ENCODE results near the gene RPL5.

DNA sequence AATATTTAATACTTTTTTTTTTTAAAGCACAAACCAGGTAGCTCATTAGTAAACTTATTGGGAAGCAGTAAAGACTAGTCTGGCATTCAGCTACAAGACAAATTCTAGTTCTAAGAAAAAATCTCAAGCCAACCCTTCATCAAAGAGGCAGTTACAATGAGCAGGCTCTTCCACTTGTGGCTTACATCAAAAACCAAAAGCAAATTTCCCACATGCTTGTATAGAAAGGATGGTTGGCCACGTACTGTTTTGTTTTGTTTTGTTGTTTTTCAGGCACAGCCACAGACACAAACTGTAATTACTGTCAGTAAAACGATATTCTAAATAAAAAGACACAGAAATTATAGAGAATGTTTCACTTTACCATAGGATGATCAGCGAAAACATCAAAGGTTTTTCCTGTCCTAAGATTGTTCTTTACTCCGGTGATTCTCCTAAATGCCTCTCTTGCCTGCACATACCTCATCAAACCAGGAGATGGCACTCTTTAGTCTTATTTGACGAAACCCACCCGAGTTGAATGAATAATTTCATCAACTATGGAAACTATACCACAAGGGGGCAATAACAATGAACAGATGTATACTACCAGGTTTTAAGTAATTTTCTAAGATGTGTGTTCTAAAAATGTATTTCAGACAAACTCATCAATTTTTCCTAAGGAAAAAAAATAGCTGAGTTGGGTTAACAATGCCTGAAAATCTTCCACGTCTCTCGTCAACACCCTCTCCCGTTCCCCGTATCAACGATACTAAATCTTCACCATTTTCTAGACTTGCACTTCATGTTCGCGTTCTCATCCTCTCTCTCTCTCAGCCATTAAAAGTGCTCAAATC, 26.9 kb downstream of the RPL5 start:
- TF ChIP-seq, protein P1, sequence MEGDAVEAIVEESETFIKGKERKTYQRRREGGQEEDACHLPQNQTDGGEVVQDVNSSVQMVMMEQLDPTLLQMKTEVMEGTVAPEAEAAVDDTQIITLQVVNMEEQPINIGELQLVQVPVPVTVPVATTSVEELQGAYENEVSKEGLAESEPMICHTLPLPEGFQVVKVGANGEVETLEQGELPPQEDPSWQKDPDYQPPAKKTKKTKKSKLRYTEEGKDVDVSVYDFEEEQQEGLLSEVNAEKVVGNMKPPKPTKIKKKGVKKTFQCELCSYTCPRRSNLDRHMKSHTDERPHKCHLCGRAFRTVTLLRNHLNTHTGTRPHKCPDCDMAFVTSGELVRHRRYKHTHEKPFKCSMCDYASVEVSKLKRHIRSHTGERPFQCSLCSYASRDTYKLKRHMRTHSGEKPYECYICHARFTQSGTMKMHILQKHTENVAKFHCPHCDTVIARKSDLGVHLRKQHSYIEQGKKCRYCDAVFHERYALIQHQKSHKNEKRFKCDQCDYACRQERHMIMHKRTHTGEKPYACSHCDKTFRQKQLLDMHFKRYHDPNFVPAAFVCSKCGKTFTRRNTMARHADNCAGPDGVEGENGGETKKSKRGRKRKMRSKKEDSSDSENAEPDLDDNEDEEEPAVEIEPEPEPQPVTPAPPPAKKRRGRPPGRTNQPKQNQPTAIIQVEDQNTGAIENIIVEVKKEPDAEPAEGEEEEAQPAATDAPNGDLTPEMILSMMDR (IDR thresholded peaks at IDR 0.05; ENCODE audit: insufficient read depth, low read length, poor library complexity, severe bottlenecking), result peak; percentile 98
- TF ChIP-seq EZH2phosphoT487 (conservative IDR thresholded peaks at IDR 0.05; ENCODE audit: low read length), result no peak

All from SU-DHL-6 (cell line).